Right ventricle myocardium inferior (tissue), 1 donor: ENCODE results near the gene ETV3. TPM values are rescaled to one million over a fixed set of nuclear protein-coding genes. Genes with fewer than 3 reads are reported as not detected.

ENCODE experiments used
- ATAC-seq: fragments of 200-7000 bp; cut with Tn5 transposase; one replicate; pipeline ENCODE4 v1.9.1; 2020; ENCODE audit warnings: mild to moderate bottlenecking, moderate library complexity
- DNase-seq: peaks from one replicate; pipeline ENCODE4 v3.0.0; 2021; ENCODE audit errors: missing footprints
- intact Hi-C: fragments of 100-400 bp; cut with DNase I; formaldehyde crosslinking; loops from one replicate; pipeline ENCODE4 v1.11.0; 2022
- total RNA-seq: library from RNA; stranded (reverse); fragmentation: NEBNext Ultra II Directional; extraction: Animal tissue kit (Norgen Biotek cat#: 25700); gene quantifications from one replicate; pipeline ENCODE4 v1.2.1, GENCODE V29; 2021
- donor health status: DM: no; HTN: yes; CAD: no; lungs with severe emphysema.

Gene ETV3
- total RNA-seq, 1 donor from 2014 or later, result 16.9 TPM

GRCh38 chr1:157117527-157118057, 20.6 kb downstream of the ETV3 start:
- intact Hi-C loops, result no loop called here
- ATAC-seq (no peak), DNase-seq (no peak)

GRCh38 chr1:157116737-157117103, 21.5 kb downstream of the ETV3 start:
- no peak for DNase-seq
- intact Hi-C loops, result no loop called here
- ATAC-seq, result no peak

GRCh38 chr1:157115851-157116736, 22.1 kb downstream of the ETV3 start:
- DNase-seq (no peak), ATAC-seq (no peak)

GRCh38 chr1:157115429-157115838, 22.8 kb downstream of the ETV3 start:
- intact Hi-C loops, result no loop called here
- DNase-seq, result no peak
- ATAC-seq, result no peak

More at GRCh38 chr1:157115851-157116736, 22.1 kb downstream of the ETV3 start:
- intact Hi-C loops, result no loop called here

GRCh38 chr1:157114183-157115121, 23.7 kb downstream of the ETV3 start:
- intact Hi-C loops, result no loop called here
- DNase-seq (no peak), ATAC-seq (no peak)

GRCh38 chr1:157113631-157114030, 24.6 kb downstream of the ETV3 start:
- no peak for ATAC-seq

GRCh38 chr1:157113106-157113505, 25.1 kb downstream of the ETV3 start:
- DNase-seq, result no peak
- intact Hi-C loops, result no loop called here
- peak; percentile 45 for ATAC-seq

More at GRCh38 chr1:157113631-157114030, 24.6 kb downstream of the ETV3 start:
- DNase-seq, result no peak
- intact Hi-C loops, result no loop called here

- no peak for ATAC-seq
- DNase-seq, result no peak
- intact Hi-C loops, result no loop called here
These were observed 25.9 kb downstream of the ETV3 start for GRCh38 chr1:157112186-157112867.

- intact Hi-C loops, result no loop called here
- no peak for DNase-seq
- ATAC-seq, result no peak
These were observed 26.6 kb downstream of the ETV3 start for GRCh38 chr1:157111396-157112165.

GRCh38 chr1:157110686-157111085, 27.5 kb downstream of the ETV3 start:
- no peak for DNase-seq
- intact Hi-C loops, result no loop called here

GRCh38 chr1:157110003-157110402, 28.2 kb downstream of the ETV3 start:
- ATAC-seq, result no peak
- no peak for DNase-seq
- intact Hi-C loops, result no loop called here

More at GRCh38 chr1:157110686-157111085, 27.5 kb downstream of the ETV3 start:
- no peak for ATAC-seq

- ATAC-seq, result no peak
- no peak for DNase-seq
- intact Hi-C loops, result no loop called here
These were observed 29.7 kb downstream of the ETV3 start for GRCh38 chr1:157108448-157108847.

- intact Hi-C loops, result no loop called here
- DNase-seq (no peak), ATAC-seq (no peak)
These were observed 30.5 kb downstream of the ETV3 start for GRCh38 chr1:157107702-157108101.

- intact Hi-C loops, result no loop called here
- no peak for DNase-seq
- ATAC-seq, result no peak
These were observed 31.4 kb downstream of the ETV3 start for GRCh38 chr1:157106813-157107189.

- DNase-seq (no peak), ATAC-seq (peak; percentile 43)
- intact Hi-C loops, result no loop called here
These were observed 32.0 kb downstream of the ETV3 start for GRCh38 chr1:157105988-157106812.

GRCh38 chr1:157105298-157105987, 32.8 kb downstream of the ETV3 start:
- intact Hi-C loops, result no loop called here
- DNase-seq (no peak), ATAC-seq (no peak)
